Measurements from ENCODE around the gene DIO1.

- no peak for TF ChIP-seq CTCF (IDR thresholded peaks at IDR 0.05)
- TF ChIP-seq POLR2A (IDR thresholded peaks at IDR 0.05) = no peak
These were observed 62.6 kb downstream of the DIO1 start for GRCh38 chr1:53956308-53957168.
